ENCODE measurements around the gene CDH4. TPM values are rescaled to one million over a fixed set of nuclear protein-coding genes. Genes with fewer than 3 reads are reported as not detected.

CDH4 gene
- total and polyA plus RNA-seq, 8 donors, result under 0.01 to 2.2 (median 0.11) TPM; not detected in 2

DNA sequence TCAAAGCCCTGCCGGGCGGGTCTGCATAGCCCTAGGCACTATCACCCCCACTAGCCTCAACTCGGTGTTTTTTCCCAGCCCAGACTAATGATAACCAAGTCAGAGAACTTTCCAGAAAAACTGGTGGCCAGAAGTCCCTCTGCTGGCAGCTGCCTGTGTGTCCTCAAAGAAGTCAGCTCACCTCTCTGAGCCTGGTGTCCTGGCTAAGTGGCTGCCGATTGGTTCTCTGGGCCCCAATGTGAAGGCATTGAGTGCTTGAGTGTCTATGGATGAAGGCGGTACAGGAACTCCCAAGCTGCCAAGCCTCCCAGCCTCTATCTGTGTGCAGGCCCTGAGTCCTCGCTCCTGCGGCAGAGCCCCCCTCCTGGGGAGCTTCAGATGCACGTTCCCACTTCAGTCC lies 458.0 kb downstream of the CDH4 start:
- TF ChIP-seq POLR2AphosphoS5 (IDR thresholded peaks at IDR 0.05) (no peak), EP300 (IDR thresholded peaks at IDR 0.05) (no peak), POLR2A (IDR thresholded peaks at IDR 0.05) (no peak)
- TF ChIP-seq, protein P1, sequence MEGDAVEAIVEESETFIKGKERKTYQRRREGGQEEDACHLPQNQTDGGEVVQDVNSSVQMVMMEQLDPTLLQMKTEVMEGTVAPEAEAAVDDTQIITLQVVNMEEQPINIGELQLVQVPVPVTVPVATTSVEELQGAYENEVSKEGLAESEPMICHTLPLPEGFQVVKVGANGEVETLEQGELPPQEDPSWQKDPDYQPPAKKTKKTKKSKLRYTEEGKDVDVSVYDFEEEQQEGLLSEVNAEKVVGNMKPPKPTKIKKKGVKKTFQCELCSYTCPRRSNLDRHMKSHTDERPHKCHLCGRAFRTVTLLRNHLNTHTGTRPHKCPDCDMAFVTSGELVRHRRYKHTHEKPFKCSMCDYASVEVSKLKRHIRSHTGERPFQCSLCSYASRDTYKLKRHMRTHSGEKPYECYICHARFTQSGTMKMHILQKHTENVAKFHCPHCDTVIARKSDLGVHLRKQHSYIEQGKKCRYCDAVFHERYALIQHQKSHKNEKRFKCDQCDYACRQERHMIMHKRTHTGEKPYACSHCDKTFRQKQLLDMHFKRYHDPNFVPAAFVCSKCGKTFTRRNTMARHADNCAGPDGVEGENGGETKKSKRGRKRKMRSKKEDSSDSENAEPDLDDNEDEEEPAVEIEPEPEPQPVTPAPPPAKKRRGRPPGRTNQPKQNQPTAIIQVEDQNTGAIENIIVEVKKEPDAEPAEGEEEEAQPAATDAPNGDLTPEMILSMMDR (IDR thresholded peaks at IDR 0.05), result no peak

DNA sequence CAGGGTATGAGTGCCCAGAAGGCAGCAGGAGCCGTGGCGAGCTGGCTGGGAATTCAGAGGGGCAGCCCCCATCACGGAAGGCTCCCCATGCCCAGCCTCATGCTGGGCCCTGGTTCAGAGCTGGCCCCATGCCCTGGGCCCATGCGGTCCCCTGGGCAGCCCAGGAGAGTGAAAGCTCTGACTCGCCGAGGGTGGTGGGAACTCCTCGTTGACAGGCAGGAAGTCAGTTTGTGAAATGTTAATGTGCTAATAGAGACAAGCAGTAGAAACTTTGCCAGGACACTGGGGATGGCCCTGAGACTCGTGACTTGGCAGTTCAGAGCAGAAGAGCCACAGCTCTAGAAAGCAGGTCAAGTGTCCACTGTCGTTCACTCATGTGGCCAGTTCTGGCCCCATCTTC lies 460.6 kb downstream of the CDH4 start:
- H3K4me3 ChIP-seq, result no peak overlapping the region
- intact Hi-C loops (cut with DNase I; ENCODE audit: low total_unique reads), result no loop called here
- peaks cover 3 to 24% (median 21%) of the 10 kb centered on the region in 4 donors for H3K9me3 ChIP-seq
- peaks cover 0 to 42% (median 0%) of the 10 kb centered on the region in 3 donors for H3K27me3 ChIP-seq
- H3K27ac ChIP-seq, result no peak overlapping the region
- TF ChIP-seq POLR2A (IDR thresholded peaks at IDR 0.05), result no peak
- no peak for TF ChIP-seq POLR2AphosphoS5 (IDR thresholded peaks at IDR 0.05)
- no peak for TF ChIP-seq EP300 (IDR thresholded peaks at IDR 0.05)
- TF ChIP-seq, protein P1 (IDR thresholded peaks at IDR 0.05), result no peak
- no peaks in the 10 kb centered on the region for H3K4me1 ChIP-seq
- WGBS, 5 donors, result 44 to 55% (median 53%) methylated on average over 9 of the region's 9 CpGs
- no peaks in the 10 kb centered on the region for H3K36me3 ChIP-seq
- no peak for DNase-seq

More for the DNA sequence above, 458.0 kb downstream of the CDH4 start:
- Histone ChIP-seq H3K27ac (no peak overlapping the region), H3K4me1 (no peaks in the 10 kb centered on the region), H3K36me3 (no peaks in the 10 kb centered on the region), H3K9me3 (peaks cover 0 to 2% (median under 1%) of the 10 kb centered on the region in 4 donors), H3K4me3 (no peak overlapping the region), H3K27me3 (peaks cover 0 to 49% (median 0%) of the 10 kb centered on the region in 3 donors)
- no peak for DNase-seq
- WGBS, 5 donors, result 76 to 87% (median 84%) methylated on average over 8 of the region's 8 CpGs
- intact Hi-C loops (cut with DNase I; ENCODE audit: low total_unique reads), result no loop called here

DNA sequence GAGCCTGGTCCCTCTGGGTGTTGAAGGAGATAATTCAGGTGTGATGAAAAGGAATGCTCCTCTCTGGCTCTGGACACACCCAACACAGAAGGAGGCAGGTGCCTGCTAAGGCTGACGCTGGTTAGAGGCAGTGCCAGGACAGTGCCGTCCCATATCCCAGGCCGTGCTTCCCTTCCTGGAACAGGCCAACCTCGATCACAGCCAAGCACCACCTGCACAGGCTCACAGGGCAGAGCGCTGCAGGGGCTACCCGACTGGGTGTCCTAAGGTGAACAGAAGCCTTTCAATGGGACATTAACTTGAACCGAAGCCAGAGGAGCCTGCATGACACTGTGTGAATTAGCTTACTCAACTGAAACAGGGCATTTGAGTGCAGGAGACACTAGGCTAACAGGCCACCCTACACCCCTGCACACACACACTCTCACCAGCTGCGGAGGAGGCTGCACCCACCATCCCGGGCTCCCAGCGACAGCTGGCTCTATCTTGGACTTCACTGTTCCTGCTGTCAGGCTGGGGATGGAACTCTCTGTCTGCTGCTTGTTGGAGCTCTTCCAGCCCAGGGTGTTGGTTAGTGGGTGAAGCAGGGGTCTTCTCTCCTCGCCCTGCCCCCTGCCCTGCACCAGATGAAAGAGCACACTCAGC lies 466.4 kb downstream of the CDH4 start:
- Histone ChIP-seq H3K4me1 (no peaks in the 10 kb centered on the region), H3K36me3 (no peaks in the 10 kb centered on the region), H3K27ac (no peak overlapping the region), H3K4me3 (no peak overlapping the region), H3K27me3 (peaks cover 0 to 62% (median 10%) of the 10 kb centered on the region in 3 donors), H3K9me3 (peaks cover 3 to 24% (median 21%) of the 10 kb centered on the region in 4 donors)
- intact Hi-C loops (cut with DNase I; ENCODE audit: low total_unique reads), result no loop called here
- no peak for DNase-seq
- TF ChIP-seq, protein P1 (IDR thresholded peaks at IDR 0.05), result no peak
- no peak for TF ChIP-seq POLR2AphosphoS5 (IDR thresholded peaks at IDR 0.05)
- no peak for TF ChIP-seq POLR2A (IDR thresholded peaks at IDR 0.05)
- TF ChIP-seq EP300 (IDR thresholded peaks at IDR 0.05), result no peak
- WGBS, 5 donors, result 68 to 83% (median 77%) methylated on average over 4 to 11 of the region's 11 CpGs

DNA sequence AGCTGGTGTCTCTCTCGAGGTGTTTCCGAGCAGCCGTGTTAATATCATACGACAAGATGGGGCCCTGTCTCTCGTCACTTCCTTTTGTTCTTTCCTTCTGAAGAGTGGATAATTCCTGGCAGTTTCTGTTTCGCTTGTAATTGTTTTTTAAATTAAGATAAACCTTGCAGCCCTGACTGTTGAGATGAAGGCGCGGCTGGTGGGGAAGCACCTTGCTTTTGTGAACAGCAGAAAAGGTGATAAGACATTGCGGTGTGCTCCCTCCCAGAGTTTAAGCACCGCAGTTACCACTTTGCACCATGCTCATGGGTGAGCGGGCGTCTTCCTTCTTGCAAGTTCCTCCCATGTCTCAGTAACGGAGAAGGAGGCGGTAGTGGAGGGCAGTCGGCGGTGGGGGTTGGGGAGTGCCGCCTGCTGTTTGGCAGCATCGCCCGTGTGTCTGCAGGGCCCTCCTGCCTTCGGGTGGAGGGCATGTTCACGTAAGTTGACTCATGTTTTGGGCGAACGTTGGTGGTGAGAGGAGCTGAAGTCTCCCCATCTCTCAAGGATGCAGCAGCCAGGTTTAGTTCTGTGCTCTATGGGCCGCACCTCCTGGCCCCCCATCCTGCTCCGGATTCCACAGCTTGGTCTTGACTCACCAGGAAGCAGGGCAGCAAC lies 467.8 kb downstream of the CDH4 start:
- intact Hi-C loops (cut with DNase I; ENCODE audit: low total_unique reads), result no loop called here
- Histone ChIP-seq H3K9me3 (peaks cover 3 to 24% (median 21%) of the 10 kb centered on the region in 4 donors), H3K4me3 (peak overlapping the region in 1 of 4 donors; percentile 4), H3K4me1 (no peaks in the 10 kb centered on the region), H3K36me3 (no peaks in the 10 kb centered on the region), H3K27ac (no peak overlapping the region), H3K27me3 (peaks cover 0 to 72% (median 10%) of the 10 kb centered on the region in 3 donors)
- 26 to 41% (median 28%) methylated on average over 25 of the region's 25 CpGs for WGBS, 5 donors
- TF ChIP-seq POLR2A (IDR thresholded peaks at IDR 0.05), result no peak
- TF ChIP-seq POLR2AphosphoS5 (IDR thresholded peaks at IDR 0.05), result no peak
- TF ChIP-seq, protein P1 (IDR thresholded peaks at IDR 0.05), result no peak
- TF ChIP-seq EP300 (IDR thresholded peaks at IDR 0.05), result no peak
- DNase-seq, result peak in 1 of 2 donors; percentile 44
